PFSK-1 (cell line): ENCODE data around the gene SIRPD.

Experiments used
- POLR2AphosphoS5 ChIP-seq: IDR thresholded peaks from 2 replicates; pipeline ENCODE4 v1.6.1; 2012; ENCODE audit warnings: low read depth, mild to moderate bottlenecking, control low read depth, low read length, moderate library complexity
- REST ChIP-seq, 2 experiments: IDR thresholded peaks; 2 replicates each; pipeline versions ENCODE4 v1.6.1 to v1.8.0; 2011 to 2012; ENCODE audit warnings: low read depth in 2 of 2, low read length in 2 of 2, control low read depth in 1 of 2, inconsistent platforms in 1 of 2, mild to moderate bottlenecking in 1 of 2, moderate library complexity in 1 of 2; ENCODE audit not compliant: insufficient read depth in 1 of 2
- SIN3A ChIP-seq: IDR thresholded peaks from 2 replicates; pipeline ENCODE4 v1.6.1; 2012; ENCODE audit warnings: mild to moderate bottlenecking, low read length, moderate library complexity, borderline replicate concordance; ENCODE audit not compliant: insufficient read depth
- TAF1 ChIP-seq: IDR thresholded peaks from 2 replicates; pipeline ENCODE4 v1.6.1; 2012; ENCODE audit warnings: low read length, control low read depth, borderline replicate concordance; ENCODE audit not compliant: insufficient read depth

GRCh38 chr20:1509237-1509636 lies 48.3 kb downstream of the SIRPD start:
- TF ChIP-seq POLR2AphosphoS5 = no peak
- TF ChIP-seq REST (IDR thresholded peaks at IDR 0.05; ENCODE audit: insufficient read depth in 1 of 2, low read depth in 2 of 2, low read length in 2 of 2) = no peak
- no peak for TF ChIP-seq TAF1
- TF ChIP-seq SIN3A = no peak
